H1 (cell line): ENCODE results near the gene PPP4R4. TPM values are rescaled to one million over a fixed set of nuclear protein-coding genes. Genes with fewer than 3 reads are reported as not detected.

ENCODE experiments used
- CTCF ChIA-PET: fragments of 300-600 bp; sonication (Branson Sonifier 250); formaldehyde crosslinking; loops from one replicate; lab custom pipeline; 2021; ENCODE audit not compliant: partially characterized antibody; lab: Charles Lee
- POLR2A ChIA-PET: fragments of 300-600 bp; sonication (Branson Sonifier 250); formaldehyde crosslinking; loops from one replicate; lab custom pipeline; 2021; ENCODE audit warnings: inconsistent platforms; ENCODE audit not compliant: partially characterized antibody; lab: Charles Lee
- DNase-seq, 2 experiments: peaks; one replicate each; pipeline versions ENCODE4 v3.0.0 to v3.0.0-alpha.2; 2010 to 2022; ENCODE audit warnings: low spot score in 2 of 2, low read depth in 1 of 2, mixed read lengths in 1 of 2
- FAIRE-seq: peaks from 2 replicates; lab custom pipeline; 2011; peaks lifted over from hg19 to GRCh38; lab: Jason Lieb, UNC
- H2AFZ ChIP-seq: 2 replicates; pipeline ENCODE4 v1.8.1; 2012; ENCODE audit warnings: low read length, inconsistent platforms
- H2AK5ac ChIP-seq: 2 replicates; pipeline ENCODE4 v1.6.1; 2013; ENCODE audit warnings: low read depth, low read length
- H2BK120ac ChIP-seq: replicated peaks from 2 replicates; pipeline ENCODE3; 2013; ENCODE audit warnings: low read depth, low read length, inconsistent platforms
- H2BK12ac ChIP-seq: 2 replicates; pipeline ENCODE4 v1.6.1; 2013; ENCODE audit warnings: low read depth, low read length
- H2BK15ac ChIP-seq: 2 replicates; pipeline ENCODE4 v1.6.1; 2013; ENCODE audit warnings: low read length
- H2BK20ac ChIP-seq: 2 replicates; pipeline ENCODE4 v1.6.1; 2013; ENCODE audit warnings: low read length
- H2BK5ac ChIP-seq: 2 replicates; pipeline ENCODE4 v1.6.1; 2013; ENCODE audit warnings: low read depth, low read length
- H3K14ac ChIP-seq: 2 replicates; pipeline ENCODE4 v1.6.1; 2013; ENCODE audit warnings: inconsistent platforms; ENCODE audit not compliant: insufficient read length
- H3K18ac ChIP-seq: 2 replicates; pipeline ENCODE4 v1.6.1; 2013; ENCODE audit warnings: low read length; ENCODE audit errors: extremely low read depth
- H3K23ac ChIP-seq: 2 replicates; pipeline ENCODE4 v1.6.1; 2013; ENCODE audit warnings: inconsistent platforms; ENCODE audit not compliant: insufficient read length
- H3K23me2 ChIP-seq: 2 replicates; pipeline ENCODE4 v1.6.1; 2013; ENCODE audit warnings: low read depth, low read length
- H3K27ac ChIP-seq: 2 replicates; pipeline ENCODE4 v1.6.1; 2011; ENCODE audit warnings: low read depth, low read length, inconsistent platforms
- H3K27me3 ChIP-seq, 4 experiments: replicated peaks in 1 of 4; 1 replicate in 1 of 4; 2 replicates in 3 of 4; pipeline versions ENCODE4 v1.6.1 to v1.8.1; 2011 to 2013; ENCODE audit warnings: low read length in 3 of 4, mild to moderate bottlenecking in 3 of 4, inconsistent platforms in 2 of 4, mixed read lengths in 2 of 4, moderate library complexity in 1 of 4; ENCODE audit not compliant: control insufficient read depth in 3 of 4, insufficient read depth in 3 of 4; ENCODE audit errors: extremely low read depth in 1 of 4
- H3K36me3 ChIP-seq, 4 experiments: 2 replicates each; pipeline versions ENCODE4 v1.6.1 to v1.8.1; 2011 to 2013; ENCODE audit warnings: mild to moderate bottlenecking in 4 of 4, low read length in 3 of 4, moderate library complexity in 2 of 4, control low read depth in 1 of 4, inconsistent platforms in 1 of 4; ENCODE audit not compliant: insufficient read depth in 4 of 4, control insufficient read depth in 2 of 4
- H3K4ac ChIP-seq: replicated peaks from 2 replicates; pipeline ENCODE3; 2013; ENCODE audit warnings: low read length, low read depth, mixed read lengths, inconsistent platforms; ENCODE audit not compliant: insufficient read length
- H3K4me1 ChIP-seq, 4 experiments: replicated peaks in 1 of 4; 1 replicate in 1 of 4; 2 replicates in 3 of 4; pipeline versions ENCODE4 v1.6.1 to v1.8.1; 2011 to 2013; ENCODE audit warnings: low read length in 3 of 4, inconsistent platforms in 2 of 4, mixed read lengths in 1 of 4; ENCODE audit not compliant: insufficient read depth in 4 of 4, control insufficient read depth in 3 of 4
- H3K4me2 ChIP-seq, 2 experiments: 2 replicates each; pipeline versions ENCODE4 v1.6.1 to v1.8.1; 2011 to 2013; ENCODE audit warnings: low read depth in 2 of 2, low read length in 2 of 2, control low read depth in 1 of 2, inconsistent platforms in 1 of 2, mild to moderate bottlenecking in 1 of 2; ENCODE audit not compliant: insufficient read depth in 1 of 2
- H3K4me3 ChIP-seq, 4 experiments: fragments of 200-600, 300-600 bp in 1 of 4; sonication (generic), shearing (Covaris generic), sonication (Bioruptor Twin) in 1 of 4; 2 replicates each; pipeline versions ENCODE4 v1.5.1 to v1.8.1; 2011 to 2016; ENCODE audit warnings: low read length in 4 of 4, low read depth in 3 of 4, control low read depth in 2 of 4, inconsistent platforms in 2 of 4, mild to moderate bottlenecking in 2 of 4, mixed read lengths in 1 of 4, moderate library complexity in 1 of 4; ENCODE audit not compliant: insufficient read depth in 2 of 4; ENCODE audit errors: extremely low read depth in 1 of 4
- H3K56ac ChIP-seq: replicated peaks from 2 replicates; pipeline ENCODE3; 2013; ENCODE audit warnings: low read depth, mild to moderate bottlenecking, mixed read lengths, low read length, inconsistent platforms; ENCODE audit not compliant: insufficient read length
- H3K79me1 ChIP-seq: 2 replicates; pipeline ENCODE4 v1.6.1; 2013; ENCODE audit warnings: low read depth, low read length, control low read depth
- H3K79me2 ChIP-seq, 2 experiments: 2 replicates each; pipeline versions ENCODE4 v1.6.1 to v1.8.1; 2012 to 2013; ENCODE audit warnings: low read length in 2 of 2, mild to moderate bottlenecking in 2 of 2, inconsistent platforms in 1 of 2; ENCODE audit not compliant: insufficient read depth in 2 of 2, control insufficient read depth in 1 of 2
- H3K9ac ChIP-seq, 4 experiments: replicated peaks in 1 of 4; 1 replicate in 1 of 4; 2 replicates in 3 of 4; pipeline versions ENCODE4 v1.6.1 to v1.8.1; 2011 to 2013; ENCODE audit warnings: low read depth in 3 of 4, low read length in 3 of 4, control low read depth in 2 of 4, mild to moderate bottlenecking in 2 of 4, moderate library complexity in 2 of 4, inconsistent platforms in 1 of 4; ENCODE audit errors: extremely low read depth in 1 of 4
- H3K9me3 ChIP-seq, 2 experiments: 2 replicates each; pipeline versions ENCODE4 v1.6.1 to v1.8.1; 2012 to 2013; ENCODE audit warnings: mild to moderate bottlenecking in 2 of 2, moderate library complexity in 2 of 2, control low read depth in 1 of 2, inconsistent platforms in 1 of 2, low read depth in 1 of 2, low read length in 1 of 2, mixed read lengths in 1 of 2; ENCODE audit not compliant: insufficient read depth in 2 of 2
- H4K20me1 ChIP-seq, 2 experiments: replicated peaks in 1 of 2; 2 replicates each; pipeline versions ENCODE3 to v1.8.1; 2011 to 2013; ENCODE audit warnings: inconsistent platforms in 2 of 2, low read length in 2 of 2, mild to moderate bottlenecking in 1 of 2; ENCODE audit not compliant: insufficient read depth in 2 of 2, control insufficient read depth in 1 of 2
- H4K5ac ChIP-seq: 2 replicates; pipeline ENCODE4 v1.6.1; 2013; ENCODE audit warnings: low read length, low read depth, mixed read lengths, inconsistent platforms; ENCODE audit not compliant: insufficient read length
- H4K8ac ChIP-seq: 2 replicates; pipeline ENCODE4 v1.8.0; 2013; ENCODE audit warnings: mild to moderate bottlenecking, moderate library complexity, low read length, inconsistent platforms; ENCODE audit not compliant: insufficient read depth; ENCODE audit errors: extremely low read depth
- H4K91ac ChIP-seq: replicated peaks from 2 replicates; pipeline ENCODE3; 2013; ENCODE audit warnings: low read length, mixed read lengths, inconsistent platforms; ENCODE audit not compliant: insufficient read length
- ASH2L ChIP-seq: fragments of 200-600, 300-600 bp; sonication (generic); IDR thresholded peaks from one replicate; pipeline ENCODE4 v1.7.1; 2017; ENCODE audit warnings: low read length
- ATF2 ChIP-seq: IDR thresholded peaks from 2 replicates; pipeline ENCODE4 v1.6.1; 2012; ENCODE audit warnings: low read length, inconsistent platforms
- KDM4A ChIP-seq: IDR thresholded peaks from one replicate; pipeline ENCODE4 v1.7.1; 2012; ENCODE audit warnings: low read depth, mild to moderate bottlenecking, moderate library complexity, low read length, inconsistent platforms; ENCODE audit not compliant: severe bottlenecking
- MAFK ChIP-seq: IDR thresholded peaks from 2 replicates; pipeline ENCODE4 v1.6.1; 2012; ENCODE audit warnings: low read depth, mild to moderate bottlenecking, improper control_type of control experiment, low read length
- PHF8 ChIP-seq: fragments of 200-600 bp; sonication (generic); conservative IDR thresholded peaks from 2 replicates; pipeline ENCODE4 v1.7.1; 2012; ENCODE audit warnings: low read depth, mild to moderate bottlenecking, inconsistent platforms, low read length, moderate library complexity
- POLR2AphosphoS5 ChIP-seq: IDR thresholded peaks from 2 replicates; pipeline ENCODE4 v1.6.1; 2011; ENCODE audit warnings: low read depth, low read length
- SIN3A ChIP-seq, 2 experiments: IDR thresholded peaks in 1 of 2; conservative IDR thresholded peaks in 1 of 2; 2 replicates each; pipeline ENCODE4 v1.6.1; 2011 to 2012; ENCODE audit warnings: low read length in 2 of 2, improper control_type of control experiment in 1 of 2, low read depth in 1 of 2, mild to moderate bottlenecking in 1 of 2
- TAF7 ChIP-seq: optimal IDR thresholded peaks from 2 replicates; pipeline ENCODE3; 2011; ENCODE audit warnings: low read depth, mild to moderate bottlenecking, inconsistent platforms, low read length, moderate library complexity, borderline replicate concordance
- WGBS, 2 experiments: shearing (Covaris generic) in 1 of 2; methylation state at CpG; one replicate each; pipeline versions ENCODE4 v1.1.6 to v1.1.7; 2013 to 2015; ENCODE audit warnings: low lambda C conversion rate in 2 of 2, mixed read lengths in 2 of 2, inconsistent platforms in 1 of 2, low coverage in 1 of 2, missing lambda C conversion rate in 1 of 2; ENCODE audit not compliant: insufficient replicate concordance in 2 of 2, insufficient coverage in 1 of 2, insufficient read length in 1 of 2; ENCODE audit errors: extremely low coverage in 1 of 2, missing lambda C conversion rate in 1 of 2; 5-methylcytosine and 5-hydroxymethylcytosine counted together
- polyA plus RNA-seq, 7 experiments: library from polyadenylated mRNA; depleted of rRNA in 3 of 7; stranded (reverse) in 5 of 7; unstranded in 2 of 7; fragments of >200 nt in 5 of 7; fragments of 200-250 nt in 2 of 7; gene quantifications; 1 replicate in 5 of 7; 2 replicates in 1 of 7; 4 replicates in 1 of 7; pipeline versions ENCODE4 v1.2.1 to v1.2.3, GENCODE V29; 2011 to 2013; ENCODE audit warnings: missing spikeins in 2 of 7, mixed read lengths in 2 of 7
- total RNA-seq: library from RNA; stranded (reverse); fragmentation: NEBNext Ultra II Directional; extraction: Animal tissue kit (Norgen Biotek cat#: 25700); gene quantifications from 2 replicates; pipeline ENCODE4 v1.2.1, GENCODE V29; 2021

Gene PPP4R4
- total and polyA plus RNA-seq, 2 of the 8 experiments (the other 6 are each of a cell fraction or from before 2014, with no cell fraction given) = 3.3 to 9.6 TPM

- Histone ChIP-seq H3K9me3 (no peaks in the 10 kb centered on the region), H2AFZ (peak overlapping the region; percentile 85), H3K4me3 (peak overlapping the region; percentile 67 to 97 (median 86)), H2AK5ac (no peak overlapping the region), H4K91ac (peak overlapping the region; percentile 11), H2BK20ac (no peak overlapping the region), H3K36me3 (no peaks in the 10 kb centered on the region; a peak in 1 of 8 replicates), H3K9ac (peak overlapping the region in 2 of 4 experiments; percentile 24 to 52; a peak in 3 of 7 replicates), H3K4me1 (peaks cover 0 to 6% (median 3%) of the 10 kb centered on the region in 4 experiments; a peak in 5 of 7 replicates), H2BK5ac (no peak overlapping the region), H3K4ac (no peak overlapping the region), H2BK120ac (no peak overlapping the region), H3K4me2 (peak overlapping the region; percentile 77 to 97), H2BK12ac (no peak overlapping the region), H3K79me1 (no peaks in the 10 kb centered on the region), H4K5ac (peak overlapping the region; percentile 36), H4K8ac (no peak overlapping the region), H3K56ac (no peak overlapping the region), H4K20me1 (no peaks in the 10 kb centered on the region), H3K27ac (0 out of 2 replicates have a peak overlapping the region, but pooled peaks have one; percentile 39), H3K18ac (no peak overlapping the region), H3K23ac (no peak overlapping the region), H3K27me3 (peaks cover 0 to 4% (median 0%) of the 10 kb centered on the region in 4 experiments; a peak in 2 of 7 replicates), H3K14ac (peak overlapping the region; percentile 72), H3K79me2 (peaks cover 0 to 10% of the 10 kb centered on the region in 2 experiments; a peak in 1 of 4 replicates), H3K23me2 (peaks cover 9% of the 10 kb centered on the region; the same call in 1 of the 2 replicates), H2BK15ac (no peak overlapping the region)
- DNase-seq (peak in 1 of 2 experiments; percentile 72), FAIRE-seq (no peak)
- POLR2A ChIA-PET = interaction anchor here (0.6 to 1.7 kb wide), 2 partner anchors 9 to 949 kb away, joined by 3 to 6 read pairs; no protein-coding TSS in a partner anchor
- 4% methylated on average over 17 of the region's 20 CpGs; no CpG with 5 or more reads in 1 of the 2 experiments for WGBS, 2 experiments
- CTCF ChIA-PET = interaction anchor here (1.1 kb wide), 1 partner anchor 134 kb away, joined by 5 read pairs; no protein-coding TSS in a partner anchor
- TF ChIP-seq ATF2 (no peak), PHF8 (0 out of 2 replicates have a peak, but pooled peaks have one; percentile 32), MAFK (no peak), ASH2L (peak; percentile 36), TAF7 (no peak), KDM4A (peak; percentile 50), SIN3A (conservative IDR thresholded peaks at IDR 0.05 in 1 of 2, IDR thresholded peaks at IDR 0.05 in 1 of 2; ENCODE audit: low read depth in 1 of 2, low read length in 2 of 2) (peak in 1 of 2 experiments; percentile 27; a peak in 1 of 4 replicates), POLR2AphosphoS5 (no peak)
Observed at GRCh38 chr14:94173471-94173884, 644 bp upstream of the PPP4R4 start.
